ENCODE data around the gene HNRNPH1.

The HNRNPH1 gene

DNA sequence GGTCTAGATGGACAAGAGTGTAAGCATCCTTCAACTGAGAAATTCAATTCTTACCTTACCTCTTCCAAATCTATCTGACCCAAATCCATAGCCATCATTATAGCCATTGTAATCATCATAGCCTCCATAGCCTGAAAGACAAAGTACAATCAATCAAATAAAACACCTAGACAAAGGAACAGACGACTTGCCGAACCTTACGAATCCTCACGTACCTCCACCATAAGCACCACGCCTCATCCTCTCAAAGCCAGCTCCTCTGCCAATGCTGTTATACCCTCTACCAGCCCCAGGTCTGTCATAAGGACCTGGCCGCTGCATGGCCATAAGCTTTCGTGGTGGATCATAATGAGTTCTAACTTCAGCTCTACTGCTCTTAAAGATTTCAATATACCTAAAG, 5.5 kb downstream of the HNRNPH1 start:
- Histone ChIP-seq H3K4me3 (ENCODE audit: low read length, poor library complexity, severe bottlenecking) (peak overlapping the region; percentile 93), H3K9me3 (ENCODE audit: insufficient read depth, low read depth, low read length) (no peaks in the 10 kb centered on the region), H3K27me3 (ENCODE audit: insufficient read depth, low read length, poor library complexity, severe bottlenecking) (peaks cover under 1% of the 10 kb centered on the region), H3K4me1 (ENCODE audit: insufficient read depth, low read length, poor library complexity, severe bottlenecking) (peaks cover 26% of the 10 kb centered on the region), H3K36me3 (ENCODE audit: insufficient read depth, low read length) (peaks cover 97% of the 10 kb centered on the region), H4K20me1 (ENCODE audit: insufficient read depth, low read length, poor library complexity, severe bottlenecking) (peaks cover 93% of the 10 kb centered on the region), H3K9ac (ENCODE audit: low read depth, low read length, poor library complexity, severe bottlenecking) (peak overlapping the region; percentile 81), H2AFZ (ENCODE audit: low read length) (no peak overlapping the region), H3F3A (ENCODE audit: low read depth) (no peaks in the 10 kb centered on the region), H3K9me2 (replicated peaks; ENCODE audit: low read depth, low read length) (no peaks in the 10 kb centered on the region), H3K79me2 (ENCODE audit: insufficient read depth, low read length) (peaks cover 99% of the 10 kb centered on the region), H3K4me2 (ENCODE audit: low read depth, low read length, poor library complexity, severe bottlenecking) (peak overlapping the region; percentile 99)
- TF ChIP-seq EZH2phosphoT487 (IDR thresholded peaks at IDR 0.05; ENCODE audit: borderline replicate concordance), result no peak
- TF ChIP-seq, protein P1, sequence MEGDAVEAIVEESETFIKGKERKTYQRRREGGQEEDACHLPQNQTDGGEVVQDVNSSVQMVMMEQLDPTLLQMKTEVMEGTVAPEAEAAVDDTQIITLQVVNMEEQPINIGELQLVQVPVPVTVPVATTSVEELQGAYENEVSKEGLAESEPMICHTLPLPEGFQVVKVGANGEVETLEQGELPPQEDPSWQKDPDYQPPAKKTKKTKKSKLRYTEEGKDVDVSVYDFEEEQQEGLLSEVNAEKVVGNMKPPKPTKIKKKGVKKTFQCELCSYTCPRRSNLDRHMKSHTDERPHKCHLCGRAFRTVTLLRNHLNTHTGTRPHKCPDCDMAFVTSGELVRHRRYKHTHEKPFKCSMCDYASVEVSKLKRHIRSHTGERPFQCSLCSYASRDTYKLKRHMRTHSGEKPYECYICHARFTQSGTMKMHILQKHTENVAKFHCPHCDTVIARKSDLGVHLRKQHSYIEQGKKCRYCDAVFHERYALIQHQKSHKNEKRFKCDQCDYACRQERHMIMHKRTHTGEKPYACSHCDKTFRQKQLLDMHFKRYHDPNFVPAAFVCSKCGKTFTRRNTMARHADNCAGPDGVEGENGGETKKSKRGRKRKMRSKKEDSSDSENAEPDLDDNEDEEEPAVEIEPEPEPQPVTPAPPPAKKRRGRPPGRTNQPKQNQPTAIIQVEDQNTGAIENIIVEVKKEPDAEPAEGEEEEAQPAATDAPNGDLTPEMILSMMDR (conservative IDR thresholded peaks at IDR 0.05; ENCODE audit: low read length), result no peak

DNA sequence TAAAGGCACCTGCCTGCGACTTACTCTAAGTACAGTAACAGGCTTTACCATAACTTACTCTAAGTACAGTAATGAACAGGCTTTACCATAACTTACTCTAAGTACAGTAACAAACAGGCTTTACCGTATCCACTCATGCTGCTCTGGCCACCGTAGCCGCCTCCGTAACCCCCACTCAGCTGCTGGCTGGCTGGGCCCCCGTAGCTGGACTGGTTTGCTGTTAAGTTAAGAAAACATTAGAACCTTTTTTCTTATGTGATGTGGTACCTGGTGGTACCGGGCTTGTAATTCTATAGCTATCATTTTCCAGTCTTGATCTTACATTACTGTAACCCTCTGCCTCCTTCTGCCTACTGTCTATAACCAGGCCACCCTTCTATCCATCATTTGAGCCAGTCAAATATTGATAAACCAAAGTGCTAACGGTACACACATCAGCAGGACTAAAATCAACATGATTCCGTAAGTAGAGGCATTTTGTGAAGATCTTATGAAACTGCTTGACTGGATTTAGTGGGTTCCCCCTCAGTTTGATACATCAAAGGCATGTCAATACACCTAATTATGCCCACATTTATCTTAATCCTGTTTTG, 7.4 kb downstream of the HNRNPH1 start:
- Histone ChIP-seq H3K4me2 (ENCODE audit: low read depth, low read length, poor library complexity, severe bottlenecking) (peak overlapping the region; percentile 99), H3F3A (ENCODE audit: low read depth) (no peaks in the 10 kb centered on the region), H2AFZ (ENCODE audit: low read length) (no peak overlapping the region), H3K36me3 (ENCODE audit: insufficient read depth, low read length) (peaks cover 93% of the 10 kb centered on the region), H3K79me2 (ENCODE audit: insufficient read depth, low read length) (peaks cover 84% of the 10 kb centered on the region), H3K4me3 (ENCODE audit: low read length, poor library complexity, severe bottlenecking) (peak overlapping the region; percentile 48), H3K9me3 (ENCODE audit: insufficient read depth, low read depth, low read length) (no peaks in the 10 kb centered on the region), H3K4me1 (ENCODE audit: insufficient read depth, low read length, poor library complexity, severe bottlenecking) (peaks cover 26% of the 10 kb centered on the region), H4K20me1 (ENCODE audit: insufficient read depth, low read length, poor library complexity, severe bottlenecking) (peaks cover 82% of the 10 kb centered on the region), H3K9ac (ENCODE audit: low read depth, low read length, poor library complexity, severe bottlenecking) (no peak overlapping the region), H3K9me2 (replicated peaks; ENCODE audit: low read depth, low read length) (no peaks in the 10 kb centered on the region), H3K27me3 (ENCODE audit: insufficient read depth, low read length, poor library complexity, severe bottlenecking) (no peaks in the 10 kb centered on the region)
- TF ChIP-seq EZH2phosphoT487 (IDR thresholded peaks at IDR 0.05; ENCODE audit: borderline replicate concordance), result no peak
- TF ChIP-seq, protein P1 (conservative IDR thresholded peaks at IDR 0.05; ENCODE audit: low read length), result no peak

DNA sequence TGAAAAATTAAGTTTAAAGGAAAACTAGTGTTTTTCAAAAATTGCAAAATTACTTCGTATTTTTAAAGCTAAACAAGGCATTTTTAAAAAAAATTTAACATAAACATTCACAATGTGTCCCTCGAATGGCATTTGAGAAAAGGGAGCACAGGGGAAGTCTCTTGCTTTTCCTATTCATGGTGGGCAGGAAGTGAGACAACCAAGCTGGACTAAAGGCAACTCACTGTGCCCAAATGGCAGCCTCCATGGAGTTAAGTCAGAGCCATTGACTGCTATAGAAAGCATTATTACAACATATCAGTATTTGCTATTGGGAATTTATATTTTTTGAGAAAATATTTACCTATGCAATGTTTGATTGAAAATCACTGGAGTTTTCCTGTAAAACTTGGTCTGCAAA, 8.3 kb downstream of the HNRNPH1 start:
- no peak overlapping the region for H3K4me3 ChIP-seq (ENCODE audit: low read length, poor library complexity, severe bottlenecking)
- no peak overlapping the region for H2AFZ ChIP-seq (ENCODE audit: low read length)
- peaks cover 26% of the 10 kb centered on the region for H3K4me1 ChIP-seq (ENCODE audit: insufficient read depth, low read length, poor library complexity, severe bottlenecking)
- H3K9me3 ChIP-seq (ENCODE audit: insufficient read depth, low read depth, low read length), result no peaks in the 10 kb centered on the region
- H3K79me2 ChIP-seq (ENCODE audit: insufficient read depth, low read length), result peaks cover 75% of the 10 kb centered on the region
- no peak for TF ChIP-seq EZH2phosphoT487 (IDR thresholded peaks at IDR 0.05; ENCODE audit: borderline replicate concordance)
- TF ChIP-seq, protein P1 (conservative IDR thresholded peaks at IDR 0.05; ENCODE audit: low read length), result no peak
- H3K27me3 ChIP-seq (ENCODE audit: insufficient read depth, low read length, poor library complexity, severe bottlenecking), result no peaks in the 10 kb centered on the region
- H3K9me2 ChIP-seq (replicated peaks; ENCODE audit: low read depth, low read length), result no peaks in the 10 kb centered on the region
- H3K4me2 ChIP-seq (ENCODE audit: low read depth, low read length, poor library complexity, severe bottlenecking), result peak overlapping the region; percentile 99
- peaks cover 73% of the 10 kb centered on the region for H4K20me1 ChIP-seq (ENCODE audit: insufficient read depth, low read length, poor library complexity, severe bottlenecking)
- H3K9ac ChIP-seq (ENCODE audit: low read depth, low read length, poor library complexity, severe bottlenecking), result no peak overlapping the region
- H3F3A ChIP-seq (ENCODE audit: low read depth), result no peaks in the 10 kb centered on the region
- H3K36me3 ChIP-seq (ENCODE audit: insufficient read depth, low read length), result peaks cover 92% of the 10 kb centered on the region

Data from Loucy (cell line).